ENCODE measurements around the gene WDR47.
"Not testable (repeated sequence)": the region's sequence is repeated elsewhere in the genome, so short reads cannot be mapped to it uniquely, and the experiment has no call there.

WDR47 gene

GRCh38 chr1:109017719-109018118, 24.2 kb downstream of the WDR47 start:
- H3K27me3 ChIP-seq (replicated peaks in 2 of 5; ENCODE audit: control insufficient read depth in 4 of 5, insufficient read depth in 5 of 5, low read length in 4 of 5); POLR2A ChIA-PET; H3K27ac ChIP-seq (ENCODE audit: insufficient read depth in 1 of 2, low read depth in 1 of 2, low read length in 2 of 2, poor library complexity in 1 of 2, severe bottlenecking in 2 of 2); DNase-seq; H3K4me1 ChIP-seq (ENCODE audit: control extremely low read depth in 1 of 4, control insufficient read depth in 4 of 4, insufficient read depth in 4 of 4, low read length in 3 of 4); H3K4me3 ChIP-seq (ENCODE audit: control insufficient read depth in 1 of 7, extremely low read depth in 1 of 7, insufficient read depth in 4 of 7, low read depth in 2 of 7, low read length in 6 of 7): not testable (repeated sequence)
- 100% methylated on average over 4 of the region's 6 CpGs for WGBS (ENCODE audit: insufficient coverage)
- H3K36me3 ChIP-seq (ENCODE audit: control insufficient read depth in 4 of 4, insufficient read depth in 4 of 4, low read length in 3 of 4) = peaks cover 7 to 37% (median 15%) of the 10 kb centered on the region in 4 experiments
- CTCF ChIA-PET = interaction anchor here (0.9 to 4.2 kb wide), 5 partner anchors 10 to 95 kb away, joined by 3 to 15 read pairs (median 4); a partner anchor contains a TSS
- H3K9me3 ChIP-seq (ENCODE audit: control extremely low read depth in 1 of 5, control insufficient read depth in 4 of 5, insufficient read depth in 2 of 5, low read depth in 1 of 5, low read length in 4 of 5) = peaks cover 3 to 12% (median 6%) of the 10 kb centered on the region in 5 experiments

- POLR2A ChIA-PET = no interaction called here
- Histone ChIP-seq H3K27me3 (replicated peaks in 2 of 5; ENCODE audit: control insufficient read depth in 4 of 5, insufficient read depth in 5 of 5, low read length in 4 of 5) (no peaks in the 10 kb centered on the region), H3K4me3 (ENCODE audit: control insufficient read depth in 1 of 7, extremely low read depth in 1 of 7, insufficient read depth in 4 of 7, low read depth in 2 of 7, low read length in 6 of 7) (no peak overlapping the region), H3K27ac (ENCODE audit: insufficient read depth in 1 of 2, low read depth in 1 of 2, low read length in 2 of 2, poor library complexity in 1 of 2, severe bottlenecking in 2 of 2) (no peak overlapping the region), H3K4me1 (ENCODE audit: control extremely low read depth in 1 of 4, control insufficient read depth in 4 of 4, insufficient read depth in 4 of 4, low read length in 3 of 4) (no peaks in the 10 kb centered on the region), H3K9me3 (ENCODE audit: control extremely low read depth in 1 of 5, control insufficient read depth in 4 of 5, insufficient read depth in 2 of 5, low read depth in 1 of 5, low read length in 4 of 5) (peaks cover 3 to 12% (median 6%) of the 10 kb centered on the region in 5 experiments), H3K36me3 (ENCODE audit: control insufficient read depth in 4 of 4, insufficient read depth in 4 of 4, low read length in 3 of 4) (peaks cover 7 to 39% (median 15%) of the 10 kb centered on the region in 4 experiments)
- CTCF ChIA-PET = interaction anchor here (0.6 to 4.2 kb wide), 5 partner anchors 11 to 995 kb away, joined by 3 to 15 read pairs (median 4); a partner anchor contains a TSS
- no peak for DNase-seq
- 100% methylated on average over 1 of the region's 1 CpG for WGBS (ENCODE audit: insufficient coverage)
Observed at GRCh38 chr1:109017134-109017533, 24.8 kb downstream of the WDR47 start.

- peaks cover 12 to 37% (median 23%) of the 10 kb centered on the region in 4 experiments for H3K36me3 ChIP-seq (ENCODE audit: control insufficient read depth in 4 of 4, insufficient read depth in 4 of 4, low read length in 3 of 4)
- H3K4me3 ChIP-seq (ENCODE audit: control insufficient read depth in 1 of 7, extremely low read depth in 1 of 7, insufficient read depth in 4 of 7, low read depth in 2 of 7, low read length in 6 of 7) = no peak overlapping the region
- WGBS (ENCODE audit: insufficient coverage) = 100% methylated on average over 5 of the region's 7 CpGs
- no peaks in the 10 kb centered on the region for H3K4me1 ChIP-seq (ENCODE audit: control extremely low read depth in 1 of 4, control insufficient read depth in 4 of 4, insufficient read depth in 4 of 4, low read length in 3 of 4)
- DNase-seq = no peak
- ChIA-PET POLR2A (no interaction called here), CTCF (interaction anchor here (0.6 to 1.2 kb wide), 2 partner anchors 13 to 19 kb away, joined by 3 to 6 read pairs; no protein-coding TSS in a partner anchor)
- no peak overlapping the region for H3K27ac ChIP-seq (ENCODE audit: insufficient read depth in 1 of 2, low read depth in 1 of 2, low read length in 2 of 2, poor library complexity in 1 of 2, severe bottlenecking in 2 of 2)
- no peaks in the 10 kb centered on the region for H3K27me3 ChIP-seq (replicated peaks in 2 of 5; ENCODE audit: control insufficient read depth in 4 of 5, insufficient read depth in 5 of 5, low read length in 4 of 5)
- H3K9me3 ChIP-seq (ENCODE audit: control extremely low read depth in 1 of 5, control insufficient read depth in 4 of 5, insufficient read depth in 2 of 5, low read depth in 1 of 5, low read length in 4 of 5) = peaks cover 0 to 2% (median 0%) of the 10 kb centered on the region in 5 experiments
Observed at GRCh38 chr1:109011335-109011734, 30.6 kb downstream of the WDR47 start.

- Histone ChIP-seq H3K9me3 (ENCODE audit: control extremely low read depth in 1 of 5, control insufficient read depth in 4 of 5, insufficient read depth in 2 of 5, low read depth in 1 of 5, low read length in 4 of 5) (peaks cover 0 to 12% (median 2%) of the 10 kb centered on the region in 5 experiments), H3K36me3 (ENCODE audit: control insufficient read depth in 4 of 4, insufficient read depth in 4 of 4, low read length in 3 of 4) (peaks cover 22 to 66% (median 32%) of the 10 kb centered on the region in 4 experiments)
- POLR2A ChIA-PET; H3K4me1 ChIP-seq (ENCODE audit: control extremely low read depth in 1 of 4, control insufficient read depth in 4 of 4, insufficient read depth in 4 of 4, low read length in 3 of 4); H3K27ac ChIP-seq (ENCODE audit: insufficient read depth in 1 of 2, low read depth in 1 of 2, low read length in 2 of 2, poor library complexity in 1 of 2, severe bottlenecking in 2 of 2); DNase-seq; H3K27me3 ChIP-seq (replicated peaks in 2 of 5; ENCODE audit: control insufficient read depth in 4 of 5, insufficient read depth in 5 of 5, low read length in 4 of 5); H3K4me3 ChIP-seq (ENCODE audit: control insufficient read depth in 1 of 7, extremely low read depth in 1 of 7, insufficient read depth in 4 of 7, low read depth in 2 of 7, low read length in 6 of 7): not testable (repeated sequence)
- 100% methylated on average over 1 of the region's 3 CpGs for WGBS (ENCODE audit: insufficient coverage)
- CTCF ChIA-PET = interaction anchor here (0.6 to 1.2 kb wide), 3 partner anchors 13 to 82 kb away, joined by 3 to 4 read pairs (median 3); no protein-coding TSS in a partner anchor
Observed at GRCh38 chr1:108996622-108997021, 45.3 kb downstream of the WDR47 start.

- H3K36me3 ChIP-seq (ENCODE audit: control insufficient read depth in 4 of 4, insufficient read depth in 4 of 4, low read length in 3 of 4) = peaks cover 13 to 48% (median 16%) of the 10 kb centered on the region in 4 experiments
- 94% methylated on average over 2 of the region's 4 CpGs for WGBS (ENCODE audit: insufficient coverage)
- CTCF ChIA-PET = interaction anchor here (0.7 to 1.3 kb wide), 2 partner anchors 13 to 21 kb away, joined by 4 read pairs; no protein-coding TSS in a partner anchor
- POLR2A ChIA-PET = no interaction called here
- H3K9me3 ChIP-seq (ENCODE audit: control extremely low read depth in 1 of 5, control insufficient read depth in 4 of 5, insufficient read depth in 2 of 5, low read depth in 1 of 5, low read length in 4 of 5) = no peaks in the 10 kb centered on the region
- H3K4me1 ChIP-seq (ENCODE audit: control extremely low read depth in 1 of 4, control insufficient read depth in 4 of 4, insufficient read depth in 4 of 4, low read length in 3 of 4) = no peaks in the 10 kb centered on the region
- DNase-seq = no peak
- no peak overlapping the region for H3K4me3 ChIP-seq (ENCODE audit: control insufficient read depth in 1 of 7, extremely low read depth in 1 of 7, insufficient read depth in 4 of 7, low read depth in 2 of 7, low read length in 6 of 7)
- H3K27me3 ChIP-seq (replicated peaks in 2 of 5; ENCODE audit: control insufficient read depth in 4 of 5, insufficient read depth in 5 of 5, low read length in 4 of 5) = no peaks in the 10 kb centered on the region
- H3K27ac ChIP-seq (ENCODE audit: insufficient read depth in 1 of 2, low read depth in 1 of 2, low read length in 2 of 2, poor library complexity in 1 of 2, severe bottlenecking in 2 of 2) = no peak overlapping the region
Observed at GRCh38 chr1:108983114-108983513, 58.8 kb downstream of the WDR47 start.

GRCh38 chr1:108976658-108977057, 65.2 kb downstream of the WDR47 start:
- Histone ChIP-seq H3K9me3 (ENCODE audit: control extremely low read depth in 1 of 5, control insufficient read depth in 4 of 5, insufficient read depth in 2 of 5, low read depth in 1 of 5, low read length in 4 of 5) (no peaks in the 10 kb centered on the region), H3K27me3 (replicated peaks in 2 of 5; ENCODE audit: control insufficient read depth in 4 of 5, insufficient read depth in 5 of 5, low read length in 4 of 5) (no peaks in the 10 kb centered on the region), H3K27ac (ENCODE audit: insufficient read depth in 1 of 2, low read depth in 1 of 2, low read length in 2 of 2, poor library complexity in 1 of 2, severe bottlenecking in 2 of 2) (no peak overlapping the region), H3K4me3 (ENCODE audit: control insufficient read depth in 1 of 7, extremely low read depth in 1 of 7, insufficient read depth in 4 of 7, low read depth in 2 of 7, low read length in 6 of 7) (no peak overlapping the region), H3K4me1 (ENCODE audit: control extremely low read depth in 1 of 4, control insufficient read depth in 4 of 4, insufficient read depth in 4 of 4, low read length in 3 of 4) (no peaks in the 10 kb centered on the region), H3K36me3 (ENCODE audit: control insufficient read depth in 4 of 4, insufficient read depth in 4 of 4, low read length in 3 of 4) (peaks cover 11 to 44% (median 14%) of the 10 kb centered on the region in 4 experiments)
- POLR2A ChIA-PET = no interaction called here
- DNase-seq = no peak
- 95% methylated on average over 4 of the region's 4 CpGs for WGBS (ENCODE audit: insufficient coverage)
- CTCF ChIA-PET = interaction anchor here (1.2 kb wide), 1 partner anchor 135 kb away, joined by 3 read pairs; no protein-coding TSS in a partner anchor

- no peak for DNase-seq
- POLR2A ChIA-PET = no interaction called here
- H3K4me3 ChIP-seq (ENCODE audit: control insufficient read depth in 1 of 7, extremely low read depth in 1 of 7, insufficient read depth in 4 of 7, low read depth in 2 of 7, low read length in 6 of 7) = no peak overlapping the region
- 100% methylated on average over 1 of the region's 1 CpG for WGBS (ENCODE audit: insufficient coverage)
- no peaks in the 10 kb centered on the region for H3K27me3 ChIP-seq (replicated peaks in 2 of 5; ENCODE audit: control insufficient read depth in 4 of 5, insufficient read depth in 5 of 5, low read length in 4 of 5)
- peaks cover 14 to 41% (median 20%) of the 10 kb centered on the region in 4 experiments for H3K36me3 ChIP-seq (ENCODE audit: control insufficient read depth in 4 of 4, insufficient read depth in 4 of 4, low read length in 3 of 4)
- H3K27ac ChIP-seq (ENCODE audit: insufficient read depth in 1 of 2, low read depth in 1 of 2, low read length in 2 of 2, poor library complexity in 1 of 2, severe bottlenecking in 2 of 2) = no peak overlapping the region
- CTCF ChIA-PET = no interaction called here
- H3K4me1 ChIP-seq (ENCODE audit: control extremely low read depth in 1 of 4, control insufficient read depth in 4 of 4, insufficient read depth in 4 of 4, low read length in 3 of 4) = no peaks in the 10 kb centered on the region
- no peaks in the 10 kb centered on the region for H3K9me3 ChIP-seq (ENCODE audit: control extremely low read depth in 1 of 5, control insufficient read depth in 4 of 5, insufficient read depth in 2 of 5, low read depth in 1 of 5, low read length in 4 of 5)
Observed at GRCh38 chr1:108972951-108973350, 69.0 kb downstream of the WDR47 start.
